ENCODE measurements around the gene GPC5.

Gene GPC5

GRCh38 chr13:92461831-92462230 lies 1063.4 kb downstream of the GPC5 start:
- TF ChIP-seq FOXP2 (optimal IDR thresholded peaks at IDR 0.05; ENCODE audit: borderline replicate concordance, extremely low read depth, extremely low read length, insufficient read depth) (no peak), POLR2AphosphoS5 (IDR thresholded peaks at IDR 0.05; ENCODE audit: low read depth, low read length) (no peak), REST (IDR thresholded peaks at IDR 0.05; ENCODE audit: insufficient read depth in 1 of 2, low read depth in 2 of 2, low read length in 2 of 2) (no peak), TAF1 (IDR thresholded peaks at IDR 0.05; ENCODE audit: borderline replicate concordance, insufficient read depth, low read length) (no peak), SIN3A (IDR thresholded peaks at IDR 0.05; ENCODE audit: borderline replicate concordance, insufficient read depth, low read length) (no peak)

GRCh38 chr13:92463134-92463533 lies 1064.7 kb downstream of the GPC5 start:
- TF ChIP-seq FOXP2 (optimal IDR thresholded peaks at IDR 0.05; ENCODE audit: borderline replicate concordance, extremely low read depth, extremely low read length, insufficient read depth) (no peak), TAF1 (IDR thresholded peaks at IDR 0.05; ENCODE audit: borderline replicate concordance, insufficient read depth, low read length) (no peak), POLR2AphosphoS5 (IDR thresholded peaks at IDR 0.05; ENCODE audit: low read depth, low read length) (no peak), REST (IDR thresholded peaks at IDR 0.05; ENCODE audit: insufficient read depth in 1 of 2, low read depth in 2 of 2, low read length in 2 of 2) (no peak), SIN3A (IDR thresholded peaks at IDR 0.05; ENCODE audit: borderline replicate concordance, insufficient read depth, low read length) (no peak)

- no peak for TF ChIP-seq POLR2AphosphoS5 (IDR thresholded peaks at IDR 0.05; ENCODE audit: low read depth, low read length)
- TF ChIP-seq REST (IDR thresholded peaks at IDR 0.05; ENCODE audit: insufficient read depth in 1 of 2, low read depth in 2 of 2, low read length in 2 of 2), result no peak
- TF ChIP-seq SIN3A (IDR thresholded peaks at IDR 0.05; ENCODE audit: borderline replicate concordance, insufficient read depth, low read length), result no peak
- TF ChIP-seq FOXP2 (optimal IDR thresholded peaks at IDR 0.05; ENCODE audit: borderline replicate concordance, extremely low read depth, extremely low read length, insufficient read depth), result no peak
- no peak for TF ChIP-seq TAF1 (IDR thresholded peaks at IDR 0.05; ENCODE audit: borderline replicate concordance, insufficient read depth, low read length)
Observed at GRCh38 chr13:92473765-92474475, 1075.5 kb downstream of the GPC5 start.

- TF ChIP-seq REST (IDR thresholded peaks at IDR 0.05; ENCODE audit: insufficient read depth in 1 of 2, low read depth in 2 of 2, low read length in 2 of 2), result no peak
- TF ChIP-seq POLR2AphosphoS5 (IDR thresholded peaks at IDR 0.05; ENCODE audit: low read depth, low read length), result no peak
- TF ChIP-seq FOXP2 (optimal IDR thresholded peaks at IDR 0.05; ENCODE audit: borderline replicate concordance, extremely low read depth, extremely low read length, insufficient read depth), result no peak
- no peak for TF ChIP-seq TAF1 (IDR thresholded peaks at IDR 0.05; ENCODE audit: borderline replicate concordance, insufficient read depth, low read length)
- TF ChIP-seq SIN3A (IDR thresholded peaks at IDR 0.05; ENCODE audit: borderline replicate concordance, insufficient read depth, low read length), result no peak
Observed at GRCh38 chr13:92480387-92480786, 1082.0 kb downstream of the GPC5 start.

Measured in PFSK-1 (cell line).